ENCODE data around the gene TBC1D24. TPM values are rescaled to one million over a fixed set of nuclear protein-coding genes. Genes with fewer than 3 reads are reported as not detected.
"Not testable (repeated sequence)": the region's sequence is repeated elsewhere in the genome, so short reads cannot be mapped to it uniquely, and the experiment has no call there.

TBC1D24 gene
- total and polyA plus RNA-seq, 8 donors: 3.2 to 35.6 (median 9.0) TPM

DNA sequence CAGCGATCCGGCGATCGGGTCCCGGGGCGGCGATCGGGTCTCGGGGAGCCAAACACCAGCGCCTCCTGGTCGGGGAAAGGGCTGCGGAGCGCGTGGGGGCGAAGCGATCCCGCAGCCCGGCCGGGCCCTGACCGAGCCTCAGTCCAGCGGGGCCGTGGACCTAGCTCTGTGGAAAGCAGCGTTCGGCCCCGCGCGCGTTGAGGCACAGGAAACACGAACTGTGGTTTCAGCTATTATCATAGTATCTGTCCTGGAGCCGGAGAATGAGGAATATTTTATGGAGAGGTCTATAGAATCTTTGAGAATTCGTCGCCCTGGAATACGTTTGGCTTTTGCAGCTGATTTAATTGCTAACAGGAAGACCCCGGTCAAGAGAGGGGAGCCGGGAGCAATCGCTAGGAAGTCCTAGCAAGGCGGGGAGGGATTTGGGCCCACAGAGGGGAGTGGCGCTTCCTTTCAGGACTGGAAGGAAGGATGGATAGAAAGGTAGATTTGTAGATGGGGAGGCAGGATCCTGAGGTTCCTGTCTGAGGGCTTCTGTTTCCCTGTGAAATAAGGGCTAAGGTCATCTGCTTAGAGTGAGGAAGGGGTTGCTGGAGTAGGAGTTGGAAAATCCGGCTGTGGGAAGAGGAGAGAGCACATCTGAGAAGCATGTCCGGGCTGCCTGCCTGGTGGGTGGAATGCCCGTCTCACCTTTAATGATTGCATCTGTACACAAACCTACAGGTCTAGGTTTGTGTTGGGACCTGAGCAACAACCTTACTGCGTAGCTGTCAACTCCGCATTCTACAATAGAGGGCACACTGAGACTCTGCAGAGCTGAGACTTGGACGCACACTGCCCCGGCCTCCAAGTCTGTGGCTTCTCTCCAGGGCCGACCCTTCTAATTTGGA is 44.9 kb upstream of the TBC1D24 start:
- peak overlapping the region; percentile 65 to 97 (median 89) for H3K4me3 ChIP-seq
- intact Hi-C loops (cut with DNase I; ENCODE audit: low total_unique reads): no loop called here
- TF ChIP-seq POLR2AphosphoS5 (IDR thresholded peaks at IDR 0.05) (no peak), EP300 (IDR thresholded peaks at IDR 0.05) (no peak), POLR2A (IDR thresholded peaks at IDR 0.05) (no peak)
- TF ChIP-seq, protein P1, sequence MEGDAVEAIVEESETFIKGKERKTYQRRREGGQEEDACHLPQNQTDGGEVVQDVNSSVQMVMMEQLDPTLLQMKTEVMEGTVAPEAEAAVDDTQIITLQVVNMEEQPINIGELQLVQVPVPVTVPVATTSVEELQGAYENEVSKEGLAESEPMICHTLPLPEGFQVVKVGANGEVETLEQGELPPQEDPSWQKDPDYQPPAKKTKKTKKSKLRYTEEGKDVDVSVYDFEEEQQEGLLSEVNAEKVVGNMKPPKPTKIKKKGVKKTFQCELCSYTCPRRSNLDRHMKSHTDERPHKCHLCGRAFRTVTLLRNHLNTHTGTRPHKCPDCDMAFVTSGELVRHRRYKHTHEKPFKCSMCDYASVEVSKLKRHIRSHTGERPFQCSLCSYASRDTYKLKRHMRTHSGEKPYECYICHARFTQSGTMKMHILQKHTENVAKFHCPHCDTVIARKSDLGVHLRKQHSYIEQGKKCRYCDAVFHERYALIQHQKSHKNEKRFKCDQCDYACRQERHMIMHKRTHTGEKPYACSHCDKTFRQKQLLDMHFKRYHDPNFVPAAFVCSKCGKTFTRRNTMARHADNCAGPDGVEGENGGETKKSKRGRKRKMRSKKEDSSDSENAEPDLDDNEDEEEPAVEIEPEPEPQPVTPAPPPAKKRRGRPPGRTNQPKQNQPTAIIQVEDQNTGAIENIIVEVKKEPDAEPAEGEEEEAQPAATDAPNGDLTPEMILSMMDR (IDR thresholded peaks at IDR 0.05): no peak
- H3K9me3 ChIP-seq: no peaks in the 10 kb centered on the region
- peak in 1 of 2 donors; percentile 76 for DNase-seq
- WGBS, 5 donors: 2 to 7% (median 3%) methylated on average over 26 to 46 of the region's 46 CpGs
- no peaks in the 10 kb centered on the region for H3K27me3 ChIP-seq
- H3K27ac ChIP-seq: peak overlapping the region; percentile 9 to 85 (median 80)
- peaks cover 4 to 16% (median 13%) of the 10 kb centered on the region in 4 donors for H3K36me3 ChIP-seq
- H3K4me1 ChIP-seq: peaks cover 12 to 29% (median 19%) of the 10 kb centered on the region in 4 donors

DNA sequence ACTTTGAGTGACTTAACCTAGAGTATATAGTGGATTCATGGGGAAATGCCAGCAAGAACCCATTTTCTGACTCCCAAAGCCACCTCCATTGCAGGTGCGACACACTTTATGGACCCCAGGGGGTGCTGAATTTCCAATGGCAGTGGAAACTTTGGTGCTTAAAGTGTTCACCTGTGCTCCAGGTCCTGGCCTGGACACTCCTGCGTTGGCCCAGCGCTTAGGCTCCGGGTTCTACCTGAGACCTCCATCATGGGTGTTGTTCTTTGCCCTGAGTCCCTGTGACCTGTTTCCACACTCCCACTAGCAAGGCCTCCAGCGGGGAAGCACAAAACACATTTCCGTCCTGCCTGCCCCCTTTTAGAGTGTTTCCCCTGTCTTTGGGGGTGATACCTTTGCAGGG is 42.6 kb upstream of the TBC1D24 start:
- no peak for TF ChIP-seq POLR2A (IDR thresholded peaks at IDR 0.05)
- TF ChIP-seq EP300 (IDR thresholded peaks at IDR 0.05): no peak
- TF ChIP-seq, protein P1 (IDR thresholded peaks at IDR 0.05): no peak
- TF ChIP-seq POLR2AphosphoS5 (IDR thresholded peaks at IDR 0.05): no peak
- Histone ChIP-seq H3K4me3 (no peak overlapping the region), H3K36me3 (peaks cover 4 to 33% (median 29%) of the 10 kb centered on the region in 4 donors), H3K27ac (no peak overlapping the region), H3K27me3 (no peaks in the 10 kb centered on the region), H3K4me1 (peaks cover 12 to 29% (median 19%) of the 10 kb centered on the region in 4 donors), H3K9me3 (no peaks in the 10 kb centered on the region)
- WGBS, 5 donors: 91 to 97% (median 95%) methylated on average over 5 to 6 of the region's 6 CpGs
- no peak for DNase-seq
- intact Hi-C loops (cut with DNase I; ENCODE audit: low total_unique reads): no loop called here

DNA sequence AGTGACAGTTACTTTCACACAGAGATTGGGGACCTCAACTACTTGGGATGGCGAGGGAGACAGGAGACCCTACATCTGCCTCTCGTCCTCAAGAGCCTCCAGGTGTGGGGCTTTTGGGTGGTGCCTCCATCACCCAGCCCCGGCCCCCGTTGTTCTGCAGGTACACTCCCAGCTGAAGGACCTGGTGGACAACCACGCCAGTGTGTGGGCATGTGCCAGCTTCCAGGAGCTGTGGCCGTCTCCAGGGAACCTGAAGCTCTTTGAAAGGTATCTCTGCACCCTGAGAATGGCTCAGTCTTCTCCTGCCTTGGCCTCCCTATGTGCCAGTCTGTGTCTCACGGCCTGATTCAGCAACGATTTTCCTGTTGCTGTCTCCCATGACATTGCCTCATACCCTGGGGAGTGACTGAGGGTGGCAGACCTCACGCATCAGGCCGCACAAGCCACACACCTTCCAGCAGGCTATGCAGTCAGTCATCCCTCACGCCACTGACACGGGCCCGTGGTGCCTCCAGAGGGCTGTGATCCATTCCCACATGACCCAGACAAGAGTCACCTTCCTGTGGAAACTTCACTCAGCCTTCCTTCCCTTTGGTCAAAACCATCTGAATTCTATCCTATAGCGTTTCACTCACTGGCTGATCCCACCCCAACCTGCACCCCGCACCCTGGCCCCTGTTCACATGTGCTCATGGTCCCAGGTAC is 42.0 kb upstream of the TBC1D24 start:
- peaks cover 4 to 39% (median 32%) of the 10 kb centered on the region in 4 donors for H3K36me3 ChIP-seq
- intact Hi-C loops (cut with DNase I; ENCODE audit: low total_unique reads): no loop called here
- WGBS, 5 donors: 95 to 97% (median 96%) methylated on average over 13 to 15 of the region's 15 CpGs
- no peaks in the 10 kb centered on the region for H3K27me3 ChIP-seq
- H3K4me1 ChIP-seq: peaks cover 12 to 27% (median 19%) of the 10 kb centered on the region in 4 donors
- no peak overlapping the region for H3K27ac ChIP-seq
- H3K9me3 ChIP-seq: no peaks in the 10 kb centered on the region
- no peak for DNase-seq
- H3K4me3 ChIP-seq: no peak overlapping the region
- TF ChIP-seq POLR2A (IDR thresholded peaks at IDR 0.05) (no peak), POLR2AphosphoS5 (IDR thresholded peaks at IDR 0.05) (no peak), EP300 (IDR thresholded peaks at IDR 0.05) (no peak)
- TF ChIP-seq, protein P1 (IDR thresholded peaks at IDR 0.05): no peak

DNA sequence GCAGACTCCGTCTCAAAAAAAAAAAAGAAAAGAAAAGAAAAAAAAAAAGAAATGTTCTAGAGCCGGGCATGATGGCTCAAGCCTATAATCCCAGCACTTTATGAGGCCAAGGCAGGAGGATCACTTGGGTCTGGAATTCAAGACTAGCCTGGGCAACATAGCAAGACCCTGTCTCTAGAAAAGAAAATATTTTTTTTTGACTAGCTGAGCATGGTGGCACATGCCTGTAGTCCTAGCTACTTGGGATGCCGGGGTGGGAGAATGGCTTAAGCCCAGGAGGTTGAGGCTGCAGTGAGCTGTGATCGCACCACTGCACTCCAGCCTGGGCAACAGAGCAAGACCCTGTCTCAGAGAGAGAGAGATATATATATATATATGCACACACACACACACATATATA is 39.7 kb upstream of the TBC1D24 start:
- H3K27ac ChIP-seq; H3K27me3 ChIP-seq; DNase-seq; H3K4me3 ChIP-seq; intact Hi-C loops (cut with DNase I; ENCODE audit: low total_unique reads); H3K9me3 ChIP-seq: not testable (repeated sequence)
- Histone ChIP-seq H3K4me1 (peaks cover 5 to 11% (median 5%) of the 10 kb centered on the region in 4 donors), H3K36me3 (peaks cover 4 to 60% (median 43%) of the 10 kb centered on the region in 4 donors)
- 94 to 100% (median 97%) methylated on average over 3 to 4 of the region's 4 CpGs for WGBS, 5 donors

All from stomach (tissue), 9 donors.